ENCODE results near the gene TEX51.

DNA sequence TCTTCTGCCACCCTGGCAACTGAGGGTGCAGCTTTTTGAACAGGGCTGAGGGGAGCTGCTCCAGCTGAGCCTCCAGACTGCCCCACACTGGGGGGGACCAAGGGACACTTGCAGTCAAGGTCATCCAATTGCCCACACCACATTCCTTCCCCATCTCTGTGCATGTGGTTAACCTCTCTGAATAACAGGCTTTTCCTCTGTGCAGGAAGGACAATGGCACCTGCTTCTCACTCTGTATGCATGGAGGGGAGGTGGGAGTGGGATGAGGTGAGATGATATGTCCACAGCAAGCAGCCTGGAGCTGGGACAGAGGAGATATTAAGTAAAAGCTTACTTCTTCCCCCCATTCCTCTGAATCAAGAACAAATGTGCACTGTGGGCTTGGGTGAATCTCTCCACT, 39.1 kb upstream of the TEX51 start:
- TF ChIP-seq CTCF (IDR thresholded peaks at IDR 0.05) (no peak), POLR2AphosphoS5 (IDR thresholded peaks at IDR 0.05) (no peak), EP300 (IDR thresholded peaks at IDR 0.05) (no peak), POLR2A (IDR thresholded peaks at IDR 0.05) (no peak)

Measured in upper lobe of left lung (tissue), 4 donors.